OCI-LY7 (cell line): Measurements from ENCODE around the gene GSK3B. TPM values are rescaled to one million over a fixed set of nuclear protein-coding genes. Genes with fewer than 3 reads are reported as not detected.
"Not testable (repeated sequence)": the region's sequence is repeated elsewhere in the genome, so short reads cannot be mapped to it uniquely, and the experiment has no call there.

Source experiments
- BruUV-seq: library from RNA; stranded (reverse); fragments of 400-500 nt; replicated peaks from 2 replicates; lab custom pipeline; 2021; lab: Mats Ljungman, UMichigan
- CTCF ChIA-PET: fragments of 300-600 bp; sonication (Branson Sonifier 250); formaldehyde crosslinking; loops from one replicate; lab custom pipeline; 2022; ENCODE audit warnings: antibody characterized with exemption; ENCODE audit not compliant: unreplicated experiment; lab: Charles Lee
- POLR2A ChIA-PET: fragments of 300-600 bp; sonication (Branson Sonifier 250); formaldehyde crosslinking; loops from one replicate; lab custom pipeline; 2022; ENCODE audit warnings: antibody characterized with exemption; lab: Charles Lee
- DNase-seq: peaks from one replicate; pipeline ENCODE4 v3.0.0-alpha.2; 2015; ENCODE audit warnings: low spot score
- H2AFZ ChIP-seq: fragments of 200-600 bp; sonication (generic), shearing (Covaris generic); 2 replicates; pipeline ENCODE4 v1.6.1; 2014; ENCODE audit warnings: mild to moderate bottlenecking, antibody characterized with exemption, low read length, moderate library complexity
- H3K27ac ChIP-seq: fragments of 200-600 bp; sonication (generic); 2 replicates; pipeline ENCODE4 v1.5.1; 2014; ENCODE audit warnings: mixed run types, low read depth, mild to moderate bottlenecking, moderate library complexity, low read length, inconsistent platforms; ENCODE audit not compliant: poor library complexity, severe bottlenecking
- H3K36me3 ChIP-seq: fragments of 200-600 bp; sonication (generic); 2 replicates; pipeline ENCODE4 v1.6.1; 2014; ENCODE audit warnings: mild to moderate bottlenecking, antibody characterized with exemption, low read length, moderate library complexity, mixed read lengths; ENCODE audit not compliant: insufficient read depth
- H3K4me1 ChIP-seq: fragments of 200-600 bp; sonication (generic); 2 replicates; pipeline ENCODE4 v1.5.1; 2014; ENCODE audit warnings: mild to moderate bottlenecking, low read length; ENCODE audit not compliant: insufficient read depth, poor library complexity, severe bottlenecking
- H3K4me2 ChIP-seq: fragments of 200-600 bp; sonication (generic); 2 replicates; pipeline ENCODE4 v1.6.1; 2014; ENCODE audit warnings: mild to moderate bottlenecking, low read length
- H3K4me3 ChIP-seq: fragments of 200-600 bp; sonication (generic); 2 replicates; pipeline ENCODE4 v1.5.1; 2014; ENCODE audit warnings: mild to moderate bottlenecking, low read depth, low read length; ENCODE audit not compliant: poor library complexity, severe bottlenecking
- H3K79me2 ChIP-seq: fragments of 200-600 bp; sonication (generic); 2 replicates; pipeline ENCODE4 v1.6.1; 2016; ENCODE audit warnings: low read depth, mild to moderate bottlenecking, low read length, moderate library complexity, mixed read lengths; ENCODE audit not compliant: insufficient read depth
- H3K9me2 ChIP-seq: fragments of 200-600 bp; sonication (generic); 2 replicates; pipeline ENCODE4 v1.6.1; 2016; ENCODE audit warnings: mild to moderate bottlenecking, low read length, mixed read lengths; ENCODE audit not compliant: insufficient read depth
- H3K9me3 ChIP-seq: fragments of 200-600 bp; sonication (generic); 2 replicates; pipeline ENCODE4 v1.6.1; 2014; ENCODE audit warnings: mild to moderate bottlenecking, mixed run types, low read length, mixed read lengths
- H4K20me1 ChIP-seq: fragments of 200-600 bp; sonication (generic); 2 replicates; pipeline ENCODE4 v1.6.1; 2014; ENCODE audit warnings: mild to moderate bottlenecking, antibody characterized with exemption, low read length, moderate library complexity, mixed read lengths; ENCODE audit not compliant: insufficient read depth
- CTCF ChIP-seq: fragments of 200-600 bp; sonication (generic); conservative IDR thresholded peaks from 2 replicates; pipeline ENCODE4 v1.5.1; 2014; ENCODE audit warnings: mild to moderate bottlenecking, antibody characterized with exemption, low read length, moderate library complexity, mixed read lengths
- EZH2phosphoT487 ChIP-seq: fragments of 200-600 bp; sonication (generic); IDR thresholded peaks from 2 replicates; pipeline ENCODE4 v1.6.1; 2018; ENCODE audit warnings: low read depth, borderline replicate concordance, mild to moderate bottlenecking, mixed run types, antibody characterized with exemption, low read length, moderate library complexity, mixed read lengths
- intact Hi-C: fragments of 100-400 bp; cut with micrococcal nuclease; formaldehyde crosslinking; loops from one replicate; pipeline ENCODE4 v1.10.0; 2022; ENCODE audit not compliant: unreplicated experiment
- total RNA-seq, 2 experiments: library from RNA; depleted of rRNA in 1 of 2; stranded (reverse); fragments of >200 nt in 1 of 2; shearing (Covaris generic) in 1 of 2; gene quantifications; 2 replicates each; pipeline ENCODE4 v1.2.3, GENCODE V29; 2014 to 2022

The GSK3B gene
- total RNA-seq, 2 experiments from 2014 or later = 26.6 to 40.9 TPM

DNA sequence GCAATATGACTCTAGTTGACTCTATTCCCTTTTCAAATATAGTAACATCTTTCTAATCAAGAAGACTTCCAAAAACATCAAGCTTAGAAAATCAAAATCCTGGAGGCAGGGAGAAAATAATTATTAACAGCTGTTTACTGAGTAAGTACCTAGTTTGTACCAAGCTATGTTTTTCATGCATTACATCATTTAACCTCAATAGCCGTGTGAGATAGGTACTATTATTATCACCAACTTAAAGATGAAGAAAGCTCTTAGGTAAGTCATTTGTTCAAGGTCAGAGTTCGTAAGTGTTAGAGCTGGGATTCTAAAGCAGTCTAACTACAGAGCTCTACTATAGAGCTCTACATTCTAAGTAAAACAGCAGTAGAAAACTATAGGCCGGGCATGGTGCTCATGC, 41.6 kb downstream of the GSK3B start:
- no peaks in the 10 kb centered on the region for H3K9me2 ChIP-seq
- H3K9me3 ChIP-seq = peaks cover 18% of the 10 kb centered on the region; the same call in 1 of the 2 replicates
- no peak for TF ChIP-seq CTCF
- TF ChIP-seq EZH2phosphoT487 = no peak
- H4K20me1 ChIP-seq = no peaks in the 10 kb centered on the region
- H3K27ac ChIP-seq = no peak overlapping the region
- peaks cover 91% of the 10 kb centered on the region for H3K79me2 ChIP-seq
- intact Hi-C loops = no loop called here
- BruUV-seq = no TSS peak
- POLR2A ChIA-PET = interaction anchor here (1.0 to 2.7 kb wide), 2 partner anchors 14 to 39 kb away, joined by 5 to 9 read pairs; no protein-coding TSS in a partner anchor
- no peaks in the 10 kb centered on the region for H3K4me1 ChIP-seq
- DNase-seq = no peak
- CTCF ChIA-PET = no interaction called here
- H3K36me3 ChIP-seq = peaks cover 51% of the 10 kb centered on the region
- H3K4me3 ChIP-seq = no peak overlapping the region
- no peak overlapping the region for H3K4me2 ChIP-seq
- H2AFZ ChIP-seq = no peak overlapping the region

GRCh38 chr3:120052225-120052624, 42.0 kb downstream of the GSK3B start:
- Histone ChIP-seq H3K9me2 (no peaks in the 10 kb centered on the region), H3K36me3 (peaks cover 51% of the 10 kb centered on the region), H3K27ac (no peak overlapping the region), H3K4me2 (no peak overlapping the region), H2AFZ (no peak overlapping the region), H3K9me3 (peaks cover 23% of the 10 kb centered on the region; the same call in 1 of the 2 replicates), H3K4me1 (no peaks in the 10 kb centered on the region), H3K79me2 (peaks cover 91% of the 10 kb centered on the region), H3K4me3 (no peak overlapping the region), H4K20me1 (no peaks in the 10 kb centered on the region)
- DNase-seq = no peak
- BruUV-seq = no TSS peak
- ChIA-PET POLR2A (interaction anchor here (0.7 to 2.7 kb wide), 3 partner anchors 15 to 414 kb away, joined by 3 to 9 read pairs (median 5); no protein-coding TSS in a partner anchor), CTCF (no interaction called here)
- TF ChIP-seq EZH2phosphoT487 (no peak), CTCF (no peak)
- intact Hi-C loops = no loop called here

DNA sequence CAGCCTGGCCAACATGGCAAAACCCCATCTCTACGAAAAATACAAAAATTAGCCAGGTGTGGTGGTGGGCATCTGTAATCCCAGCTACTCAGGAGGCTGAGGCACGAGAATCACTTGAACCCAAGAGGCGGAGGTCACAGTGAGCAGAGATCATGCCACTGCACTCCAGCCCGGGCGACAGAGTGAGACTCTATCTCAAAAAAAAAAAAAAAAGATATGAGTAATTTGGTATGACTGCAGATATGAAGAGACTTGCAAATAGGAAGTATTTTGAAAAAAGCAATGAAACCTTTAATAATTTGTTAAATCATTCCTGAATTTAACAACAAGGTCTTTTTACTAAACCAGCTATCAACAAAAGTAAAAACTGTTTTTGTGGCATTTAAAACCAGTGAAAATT, 42.7 kb downstream of the GSK3B start:
- H2AFZ ChIP-seq, H3K4me3 ChIP-seq, H3K4me1 ChIP-seq, H3K9me2 ChIP-seq, H4K20me1 ChIP-seq, BruUV-seq, CTCF ChIA-PET, H3K27ac ChIP-seq, H3K4me2 ChIP-seq, DNase-seq, intact Hi-C loops: not testable (repeated sequence)
- Histone ChIP-seq H3K9me3 (peaks cover 28% of the 10 kb centered on the region; the same call in 1 of the 2 replicates), H3K36me3 (peaks cover 53% of the 10 kb centered on the region), H3K79me2 (peaks cover 91% of the 10 kb centered on the region)
- POLR2A ChIA-PET = interaction anchor here (0.7 to 2.7 kb wide), 4 partner anchors 40 to 585 kb away, joined by 3 to 9 read pairs (median 4); no protein-coding TSS in a partner anchor
